CD4-positive, alpha-beta T cell treated with Interferon gamma for 1 hour (primary cell): ENCODE results near the gene VWA3B.
A peak's percentile ranks its signal among the peaks of the same experiment; 100 is the strongest.
"Not testable (repeated sequence)": the region's sequence is repeated elsewhere in the genome, so short reads cannot be mapped to it uniquely, and the experiment has no call there.

Experiments
- DNase-seq: peaks from one replicate; pipeline ENCODE4 v3.0.0-alpha.2; 2020

The VWA3B gene

GRCh38 chr2:98087447-98088020 lies 567 bp downstream of the VWA3B start:
- DNase-seq = no peak

DNA sequence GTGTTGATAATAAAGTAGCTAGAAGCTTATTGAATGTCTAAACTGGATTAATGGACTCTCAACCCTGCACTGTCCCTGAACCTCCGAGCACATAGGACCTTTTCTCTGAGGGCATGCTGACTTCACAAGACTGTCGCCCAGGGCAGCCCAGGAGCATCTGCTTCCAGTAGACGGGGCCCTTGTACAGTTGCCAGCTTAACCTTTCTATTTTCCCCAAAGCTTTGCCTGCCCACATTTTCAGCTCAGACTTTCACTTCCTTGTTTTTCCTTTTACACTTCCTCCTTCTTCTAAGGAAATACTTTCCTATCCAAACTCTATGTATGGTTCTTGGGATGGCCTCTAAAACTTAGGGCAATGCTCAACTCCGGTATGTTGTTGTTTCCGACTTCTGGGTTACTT lies 1.3 kb downstream of the VWA3B start:
- DNase-seq = peak; percentile 55

DNA sequence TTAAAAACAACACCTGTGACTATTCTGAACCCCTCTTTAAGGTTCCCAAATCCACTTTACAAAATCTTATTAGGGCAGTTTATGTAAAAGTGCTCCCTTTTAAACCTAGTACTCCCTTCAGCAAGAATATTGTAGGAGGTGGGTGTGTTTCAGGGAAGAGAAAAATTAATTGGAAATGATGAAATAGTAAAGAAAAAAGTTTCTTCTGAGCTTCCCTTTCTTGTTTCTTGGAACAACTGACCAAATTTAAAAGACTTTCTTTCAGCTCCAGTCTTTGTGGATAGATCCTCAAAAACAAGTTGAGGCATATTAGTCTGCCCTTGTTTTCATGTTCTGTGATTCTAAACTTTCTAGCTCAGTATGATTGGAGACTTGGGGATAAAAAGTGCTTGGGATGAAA lies 3.0 kb downstream of the VWA3B start:
- no peak for DNase-seq

DNA sequence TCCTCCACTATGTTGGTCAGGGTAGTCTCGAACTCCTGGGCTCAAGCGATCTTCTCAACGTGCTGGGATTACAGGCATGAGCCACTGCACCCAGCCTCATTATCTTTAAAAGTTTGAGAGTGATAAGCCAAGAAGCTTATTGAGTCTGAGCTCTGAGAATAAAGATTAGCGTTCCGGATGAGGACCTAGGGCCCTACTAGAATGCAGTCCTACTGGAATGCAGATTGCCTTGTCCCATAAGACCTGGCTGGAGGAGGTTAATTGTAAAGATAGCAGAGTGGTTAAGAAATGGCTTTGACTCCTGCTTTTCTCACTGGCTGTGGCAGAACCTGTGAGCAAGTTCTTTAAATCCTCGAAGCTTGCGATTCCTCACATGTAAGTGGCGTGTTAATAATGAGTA lies 4.0 kb downstream of the VWA3B start:
- DNase-seq = no peak

- peak; percentile 27 for DNase-seq
Measured at GRCh38 chr2:98091738-98092137, 4.8 kb downstream of the VWA3B start.

GRCh38 chr2:98093146-98093545 lies 6.2 kb downstream of the VWA3B start:
- no peak for DNase-seq

DNA sequence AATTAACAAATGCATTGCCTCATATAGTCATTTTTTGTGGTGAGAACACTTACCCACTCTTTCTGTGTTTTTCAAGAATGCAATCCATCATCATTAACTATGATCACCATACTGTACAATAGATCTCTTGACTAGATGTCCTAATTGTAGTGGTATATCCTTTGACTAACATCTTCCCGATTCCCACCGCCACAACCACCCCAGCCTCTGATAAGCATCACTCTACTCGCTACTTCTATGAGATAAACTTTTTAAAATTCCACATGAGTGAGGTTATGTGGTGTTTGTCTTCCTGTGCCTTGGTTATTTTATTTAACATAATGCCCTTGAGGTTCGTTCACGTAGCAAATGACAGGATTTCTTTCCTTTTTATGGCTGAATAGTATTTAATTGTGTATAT lies 6.6 kb downstream of the VWA3B start:
- no peak for DNase-seq

DNA sequence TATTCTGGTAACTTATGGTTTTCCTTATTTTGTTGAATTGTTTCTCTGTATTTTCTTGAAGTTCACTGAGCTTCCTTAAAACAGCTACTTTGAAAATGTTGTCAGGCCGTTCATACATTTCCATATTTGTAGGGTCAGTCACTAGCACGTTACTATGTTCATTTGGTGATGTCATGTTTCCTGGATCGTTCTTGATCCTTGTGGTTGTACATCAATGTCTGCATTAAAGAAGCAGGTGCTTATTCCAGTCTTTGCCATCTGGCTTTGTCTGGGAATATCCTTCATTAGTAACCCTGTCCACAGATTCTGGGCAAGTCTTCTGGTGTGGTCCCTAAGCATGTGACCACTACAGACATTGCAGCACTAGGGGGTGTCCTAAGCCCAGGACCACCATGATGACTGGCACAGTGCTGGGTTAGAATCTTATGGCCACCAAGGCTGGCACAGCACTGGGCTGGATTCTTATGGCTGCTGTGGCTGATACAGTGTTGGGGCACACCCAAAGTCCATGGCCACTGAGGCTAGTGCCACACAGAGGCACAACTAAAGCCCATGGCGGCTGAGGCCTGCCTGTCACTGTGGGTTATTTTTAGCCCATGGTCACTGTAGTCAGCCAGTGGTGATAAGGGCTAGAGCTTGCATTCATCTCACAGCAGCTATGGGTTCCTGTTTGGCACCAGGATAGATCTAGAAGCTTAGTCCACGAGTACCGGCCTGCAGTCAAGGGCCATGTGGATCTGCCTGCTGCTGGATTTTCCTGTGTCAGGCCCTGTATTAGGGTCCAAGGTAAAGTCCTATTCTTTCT lies 13.2 kb downstream of the VWA3B start:
- no peak for DNase-seq

GRCh38 chr2:98102315-98102714 lies 15.3 kb downstream of the VWA3B start:
- DNase-seq = not testable (repeated sequence)

DNA sequence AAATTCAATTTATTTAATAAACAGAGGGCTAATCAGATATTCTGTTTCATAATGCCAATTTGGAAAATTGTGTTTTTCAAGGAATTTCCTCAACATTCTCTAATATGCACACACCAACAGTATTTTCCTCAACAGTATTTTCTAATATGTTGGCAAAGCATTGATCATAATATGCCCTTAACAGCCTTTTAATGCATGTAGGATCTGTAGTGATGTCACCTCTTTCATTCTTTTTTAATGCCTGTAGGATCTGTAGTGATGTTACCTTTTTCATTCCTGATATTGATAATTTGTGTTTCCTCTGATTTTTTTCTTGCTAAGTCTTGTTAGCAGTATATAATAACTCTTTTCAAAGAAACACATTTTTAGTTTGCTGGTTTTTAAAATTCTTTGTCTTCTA lies 15.9 kb downstream of the VWA3B start:
- no peak for DNase-seq

- DNase-seq = no peak
Measured at GRCh38 chr2:98108110-98108509, 21.1 kb downstream of the VWA3B start.

- DNase-seq = no peak
Measured at GRCh38 chr2:98110741-98111140, 23.8 kb downstream of the VWA3B start.

DNA sequence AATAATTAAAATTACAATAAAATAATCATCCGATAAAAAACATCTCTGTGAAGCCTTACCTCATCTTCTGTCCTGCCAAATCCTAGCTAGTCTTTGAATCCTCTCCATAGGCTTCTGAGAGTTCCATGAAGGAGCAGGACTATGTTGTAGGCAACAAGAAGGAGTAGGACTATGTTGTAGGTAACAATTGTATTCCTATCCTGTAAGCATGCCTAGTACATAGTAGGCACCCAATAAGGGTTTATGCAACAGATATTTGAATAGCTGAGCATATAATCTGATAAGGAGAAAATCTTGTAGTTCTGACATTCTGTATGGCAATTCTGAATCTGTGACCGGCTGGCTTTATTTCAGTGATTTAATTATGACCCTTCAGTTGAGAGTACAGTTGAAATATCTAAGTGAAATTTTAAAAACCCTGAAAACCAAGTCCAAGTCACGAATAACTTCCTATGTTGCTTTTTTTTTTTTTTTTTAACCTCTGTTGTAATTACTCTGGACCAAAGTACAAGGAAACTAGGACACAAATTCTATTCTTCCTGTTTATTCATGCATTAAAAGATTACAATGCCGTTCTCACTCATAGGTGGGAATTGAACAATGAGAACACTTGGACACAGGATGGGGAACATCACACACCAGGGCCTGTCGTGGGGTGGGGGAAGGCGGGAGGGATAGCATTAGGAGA lies 27.8 kb downstream of the VWA3B start:
- DNase-seq = no peak

GRCh38 chr2:98118161-98118560 lies 31.2 kb downstream of the VWA3B start:
- DNase-seq = no peak

GRCh38 chr2:98118852-98119251 lies 31.9 kb downstream of the VWA3B start:
- no peak for DNase-seq

DNA sequence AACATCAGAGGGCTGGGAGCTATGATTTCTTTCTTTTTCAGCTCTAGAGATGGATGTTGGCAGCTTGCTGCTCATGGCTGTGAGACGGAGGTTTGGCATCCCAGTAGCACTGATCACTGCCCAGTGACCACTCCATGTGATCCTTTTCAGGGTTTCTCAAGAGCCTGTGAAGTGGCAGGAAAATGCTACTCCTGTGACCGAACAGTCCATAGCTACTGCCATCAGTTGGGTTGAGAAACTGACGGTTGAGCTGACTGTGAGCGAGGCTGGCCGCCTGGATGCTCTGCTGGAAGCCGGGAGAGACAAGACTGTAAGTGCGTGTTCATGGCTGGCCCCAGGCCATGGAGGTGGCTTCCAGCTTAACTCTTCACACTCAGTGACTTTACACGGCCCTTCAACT lies 34.2 kb downstream of the VWA3B start:
- no peak for DNase-seq

DNA sequence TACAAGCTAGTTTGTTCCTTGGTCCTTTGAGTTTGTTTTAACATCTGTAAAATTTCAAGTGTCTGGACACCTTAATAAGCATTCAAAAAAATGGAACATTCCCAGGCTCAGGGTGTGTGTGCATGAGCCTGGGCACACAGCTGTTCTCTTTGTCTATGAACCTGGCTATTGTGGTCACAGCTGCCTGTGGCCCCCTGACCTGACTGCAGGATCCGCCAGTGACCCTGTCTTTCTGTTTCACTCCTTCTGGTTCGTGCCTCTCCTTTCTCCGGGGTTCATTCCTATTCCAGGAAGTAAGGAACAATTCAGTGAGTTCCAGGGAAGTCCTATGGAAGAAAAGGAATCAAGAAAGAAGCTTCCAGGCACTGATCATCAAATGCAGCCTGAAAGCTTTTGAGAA lies 35.6 kb downstream of the VWA3B start:
- no peak for DNase-seq

- DNase-seq = no peak
Measured at GRCh38 chr2:98123286-98123685, 36.3 kb downstream of the VWA3B start.

DNA sequence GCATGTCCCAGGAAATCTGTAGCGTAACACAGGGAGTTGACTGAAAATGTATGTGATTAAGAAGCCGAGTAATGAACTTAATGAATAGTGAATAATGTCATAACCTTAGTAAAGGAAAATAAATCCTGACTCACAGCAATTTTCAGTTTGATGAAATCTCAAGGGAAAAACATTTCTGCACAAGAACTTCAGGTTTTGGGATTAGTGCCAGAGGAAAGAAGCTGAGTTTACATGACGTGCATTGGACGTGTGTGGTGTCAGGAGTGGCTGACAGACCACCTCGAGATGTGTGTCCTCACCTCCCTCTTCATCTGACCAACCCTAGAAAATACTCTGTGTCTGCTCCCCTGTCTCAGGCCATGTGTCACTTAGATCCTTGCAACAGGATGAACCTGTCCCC lies 39.1 kb downstream of the VWA3B start:
- no peak for DNase-seq

DNA sequence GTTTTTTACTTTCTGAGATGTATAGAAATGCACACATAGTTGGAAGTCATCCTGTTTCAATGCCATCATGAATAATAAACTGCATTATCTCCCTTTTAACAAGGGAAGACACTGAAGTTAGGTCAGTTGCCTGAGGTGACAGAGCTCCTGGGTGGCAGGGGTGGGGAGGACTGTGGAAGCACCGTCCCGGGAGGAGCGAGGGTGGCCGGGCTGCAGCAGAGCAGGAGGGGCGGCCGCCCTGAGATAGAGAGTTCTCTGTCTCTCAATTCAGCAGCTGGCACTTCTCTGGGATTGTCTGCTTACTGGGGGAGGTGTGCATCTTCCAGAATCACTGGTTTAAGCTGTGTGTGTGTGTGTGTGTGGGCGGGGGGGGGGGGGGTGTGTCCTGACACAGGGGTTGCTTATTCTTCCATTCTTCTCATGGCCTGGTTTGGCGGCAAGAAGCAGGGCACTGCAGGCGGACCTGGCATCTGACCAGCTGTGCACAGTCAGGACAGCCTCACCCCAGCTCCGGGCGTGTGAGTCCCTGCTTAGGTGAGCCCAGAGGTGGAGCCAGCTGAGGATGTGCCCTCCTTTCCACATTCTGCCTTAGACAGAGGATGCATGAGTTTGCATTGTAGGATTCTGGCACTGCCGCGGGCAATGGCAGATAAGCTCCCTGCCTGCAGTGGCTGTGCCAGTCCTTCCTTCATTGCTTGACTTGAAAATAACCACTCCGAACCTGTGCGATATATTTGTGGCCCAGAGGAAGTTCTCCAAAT lies 40.4 kb downstream of the VWA3B start:
- no peak for DNase-seq

- DNase-seq = no peak
Measured at GRCh38 chr2:98128556-98129109, 41.7 kb downstream of the VWA3B start.

DNA sequence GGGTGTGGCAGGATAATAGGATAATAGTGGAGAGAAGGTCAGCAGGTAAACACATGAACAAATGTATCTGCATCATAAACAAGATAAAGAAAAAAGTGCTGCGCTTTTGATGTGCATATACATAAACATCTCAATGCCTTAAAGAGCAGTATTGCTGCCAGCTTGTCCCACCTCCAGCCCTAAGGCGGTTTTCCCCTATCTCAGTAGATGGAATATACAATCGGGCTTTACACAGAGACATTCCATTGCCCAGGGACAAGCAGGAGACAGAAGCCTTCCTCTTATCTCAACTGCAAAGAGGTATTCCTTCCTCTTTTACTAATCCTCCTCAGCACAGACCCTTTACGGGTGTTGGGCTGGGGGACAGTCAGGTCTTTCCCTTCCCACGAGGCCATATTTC lies 43.1 kb downstream of the VWA3B start:
- not testable (repeated sequence) for DNase-seq
